ENCODE results near the gene ANKHD1. TPM values are rescaled to one million over a fixed set of nuclear protein-coding genes. Genes with fewer than 3 reads are reported as not detected.

The ANKHD1 gene
- total RNA-seq, 2 donors from 2014 or later: 106 to 173 TPM

GRCh38 chr5:140554454-140554853 is 152.8 kb downstream of the ANKHD1 start:
- no peak overlapping the region for H3K4me3 ChIP-seq
- no peak overlapping the region for H3K27ac ChIP-seq
- peaks cover 19% of the 10 kb centered on the region for H3K36me3 ChIP-seq
- no peaks in the 10 kb centered on the region for H3K27me3 ChIP-seq (replicated peaks; ENCODE audit: insufficient read depth)
- H3K4me1 ChIP-seq (ENCODE audit: control insufficient read depth in 1 of 2, low read depth in 2 of 2): peaks cover 20 to 40% of the 10 kb centered on the region in 2 donors
- DNase-seq (ENCODE audit: low spot score) (no peak), ATAC-seq (ENCODE audit: insufficient number of reproducible peaks, low FRiP score, low read depth) (no peak)
- no peaks in the 10 kb centered on the region for H3K9me3 ChIP-seq
- no peak for TF ChIP-seq CTCF (IDR thresholded peaks at IDR 0.05)

GRCh38 chr5:140555747-140556312 is 154.2 kb downstream of the ANKHD1 start:
- H3K9me3 ChIP-seq: no peaks in the 10 kb centered on the region
- peak overlapping the region in 1 of 2 donors; percentile 87 for H3K27ac ChIP-seq
- no peak for TF ChIP-seq CTCF (IDR thresholded peaks at IDR 0.05)
- DNase-seq (ENCODE audit: low spot score): no peak
- peak overlapping the region; percentile 79 for H3K4me3 ChIP-seq
- H3K36me3 ChIP-seq: peaks cover 11% of the 10 kb centered on the region
- ATAC-seq (ENCODE audit: insufficient number of reproducible peaks, low FRiP score, low read depth): no peak
- no peaks in the 10 kb centered on the region for H3K27me3 ChIP-seq (replicated peaks; ENCODE audit: insufficient read depth)
- peaks cover 20 to 33% of the 10 kb centered on the region in 2 donors for H3K4me1 ChIP-seq (ENCODE audit: control insufficient read depth in 1 of 2, low read depth in 2 of 2)

GRCh38 chr5:140556438-140556837 is 154.8 kb downstream of the ANKHD1 start:
- Histone ChIP-seq H3K4me1 (ENCODE audit: control insufficient read depth in 1 of 2, low read depth in 2 of 2) (peaks cover 20 to 33% of the 10 kb centered on the region in 2 donors), H3K36me3 (peaks cover 5% of the 10 kb centered on the region), H3K27ac (peak overlapping the region in 1 of 2 donors; percentile 87), H3K27me3 (replicated peaks; ENCODE audit: insufficient read depth) (no peaks in the 10 kb centered on the region), H3K4me3 (peak overlapping the region; percentile 79), H3K9me3 (no peaks in the 10 kb centered on the region)
- no peak for ATAC-seq (ENCODE audit: insufficient number of reproducible peaks, low FRiP score, low read depth)
- no peak for TF ChIP-seq CTCF (IDR thresholded peaks at IDR 0.05)
- DNase-seq (ENCODE audit: low spot score): no peak

GRCh38 chr5:140557136-140557805 is 155.6 kb downstream of the ANKHD1 start, which contains the start of gene SRA1:
Gene SRA1 (minus strand): TSS chr5:140557473. CDS start chr5:140557452, 21 bp downstream.
- no peak for TF ChIP-seq CTCF (IDR thresholded peaks at IDR 0.05)
- DNase-seq (ENCODE audit: low spot score): peak; percentile 79
- H3K9me3 ChIP-seq: no peaks in the 10 kb centered on the region
- peak; percentile 71 for ATAC-seq (ENCODE audit: insufficient number of reproducible peaks, low FRiP score, low read depth)
- H3K27me3 ChIP-seq (replicated peaks; ENCODE audit: insufficient read depth): no peaks in the 10 kb centered on the region
- H3K4me1 ChIP-seq (ENCODE audit: control insufficient read depth in 1 of 2, low read depth in 2 of 2): peaks cover 20 to 36% of the 10 kb centered on the region in 2 donors
- H3K27ac ChIP-seq: peak within 1 kb of the TSS; percentile 83 to 87
- H3K4me3 ChIP-seq: peak within 1 kb of the TSS; percentile 79
- H3K36me3 ChIP-seq: no peaks in the 10 kb centered on the region

- Histone ChIP-seq H3K27ac (peak overlapping the region; percentile 83 to 87), H3K9me3 (no peaks in the 10 kb centered on the region), H3K4me1 (ENCODE audit: control insufficient read depth in 1 of 2, low read depth in 2 of 2) (peaks cover 20 to 43% of the 10 kb centered on the region in 2 donors), H3K4me3 (peak overlapping the region; percentile 79), H3K36me3 (no peaks in the 10 kb centered on the region), H3K27me3 (replicated peaks; ENCODE audit: insufficient read depth) (no peaks in the 10 kb centered on the region)
- no peak for DNase-seq (ENCODE audit: low spot score)
- TF ChIP-seq CTCF (IDR thresholded peaks at IDR 0.05): no peak
- ATAC-seq (ENCODE audit: insufficient number of reproducible peaks, low FRiP score, low read depth): no peak
Observed at GRCh38 chr5:140557965-140558364, 156.3 kb downstream of the ANKHD1 start.
